Peyer's patch (tissue), 4 donors: ENCODE measurements around the gene WDFY4. TPM values are rescaled to one million over a fixed set of nuclear protein-coding genes. Genes with fewer than 3 reads are reported as not detected.

Experiments
- DNase-seq, 3 donors: peaks; one replicate each; pipeline ENCODE4 v3.0.0-alpha.2; 2017 to 2019
- H3K27ac ChIP-seq, 4 donors: fragments of 200-600 bp; sonication (generic); one replicate each; pipeline ENCODE4 v1.5.1; 2016 to 2019
- H3K27me3 ChIP-seq, 2 donors: fragments of 200-600 bp; sonication (generic); one replicate each; pipeline ENCODE4 v1.5.1; 2019
- H3K36me3 ChIP-seq, 3 donors: fragments of 200-600 bp; sonication (generic); one replicate each; pipeline ENCODE4 v1.5.1; 2016 to 2019
- H3K4me1 ChIP-seq, 4 donors: fragments of 200-600 bp; sonication (generic); one replicate each; pipeline ENCODE4 v1.5.1; 2016 to 2019
- H3K4me3 ChIP-seq, 4 donors: fragments of 200-600 bp; sonication (generic); 1 replicate in 3 of 4; 2 replicates in 1 of 4; pipeline ENCODE4 v1.5.1; 2016 to 2019; ENCODE audit warnings: mild to moderate bottlenecking in 1 of 4
- H3K9me3 ChIP-seq, 4 donors: fragments of 200-600 bp; sonication (generic); one replicate each; pipeline ENCODE4 v1.5.1; 2016 to 2019; ENCODE audit warnings: mild to moderate bottlenecking in 1 of 4
- POLR2A ChIP-seq, 2 donors: fragments of 450-650 bp; IDR thresholded peaks; one replicate each; pipeline ENCODE4 v1.5.1; 2017; ENCODE audit warnings: antibody characterized with exemption in 2 of 2, mild to moderate bottlenecking in 2 of 2, moderate library complexity in 2 of 2
- total RNA-seq, 4 donors: library from RNA; depleted of rRNA; stranded (reverse); fragments of >200 nt; gene quantifications; one replicate each; pipeline ENCODE4 v1.1.0, GENCODE V29; 2016
- TF ChIP-seq, protein P1 (sequence below), 6 experiments: fragments of 450-650 bp in 4 of 6; fragments of 200-600 bp in 2 of 6; sonication (generic) in 1 of 6; IDR thresholded peaks; one replicate each; pipeline ENCODE4 v1.5.1; 2017 to 2019; ENCODE audit warnings: antibody characterized with exemption in 6 of 6, mild to moderate bottlenecking in 3 of 6, moderate library complexity in 1 of 6

The WDFY4 gene
- total RNA-seq, 4 donors from 2014 or later = 0.53 to 102 (median 4.6) TPM

- peaks cover 0 to 18% (median 5%) of the 10 kb centered on the region in 4 donors for H3K4me1 ChIP-seq
- no peaks in the 10 kb centered on the region for H3K36me3 ChIP-seq
- H3K9me3 ChIP-seq = no peaks in the 10 kb centered on the region
- no peaks in the 10 kb centered on the region for H3K27me3 ChIP-seq
- TF ChIP-seq POLR2A (IDR thresholded peaks at IDR 0.05) = no peak
- TF ChIP-seq, protein P1, sequence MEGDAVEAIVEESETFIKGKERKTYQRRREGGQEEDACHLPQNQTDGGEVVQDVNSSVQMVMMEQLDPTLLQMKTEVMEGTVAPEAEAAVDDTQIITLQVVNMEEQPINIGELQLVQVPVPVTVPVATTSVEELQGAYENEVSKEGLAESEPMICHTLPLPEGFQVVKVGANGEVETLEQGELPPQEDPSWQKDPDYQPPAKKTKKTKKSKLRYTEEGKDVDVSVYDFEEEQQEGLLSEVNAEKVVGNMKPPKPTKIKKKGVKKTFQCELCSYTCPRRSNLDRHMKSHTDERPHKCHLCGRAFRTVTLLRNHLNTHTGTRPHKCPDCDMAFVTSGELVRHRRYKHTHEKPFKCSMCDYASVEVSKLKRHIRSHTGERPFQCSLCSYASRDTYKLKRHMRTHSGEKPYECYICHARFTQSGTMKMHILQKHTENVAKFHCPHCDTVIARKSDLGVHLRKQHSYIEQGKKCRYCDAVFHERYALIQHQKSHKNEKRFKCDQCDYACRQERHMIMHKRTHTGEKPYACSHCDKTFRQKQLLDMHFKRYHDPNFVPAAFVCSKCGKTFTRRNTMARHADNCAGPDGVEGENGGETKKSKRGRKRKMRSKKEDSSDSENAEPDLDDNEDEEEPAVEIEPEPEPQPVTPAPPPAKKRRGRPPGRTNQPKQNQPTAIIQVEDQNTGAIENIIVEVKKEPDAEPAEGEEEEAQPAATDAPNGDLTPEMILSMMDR (IDR thresholded peaks at IDR 0.05) = no peak
- H3K4me3 ChIP-seq = no peak overlapping the region
- H3K27ac ChIP-seq = no peak overlapping the region
- DNase-seq = no peak
Observed at GRCh38 chr10:48653347-48653746, 31.3 kb upstream of the WDFY4 start.

DNA sequence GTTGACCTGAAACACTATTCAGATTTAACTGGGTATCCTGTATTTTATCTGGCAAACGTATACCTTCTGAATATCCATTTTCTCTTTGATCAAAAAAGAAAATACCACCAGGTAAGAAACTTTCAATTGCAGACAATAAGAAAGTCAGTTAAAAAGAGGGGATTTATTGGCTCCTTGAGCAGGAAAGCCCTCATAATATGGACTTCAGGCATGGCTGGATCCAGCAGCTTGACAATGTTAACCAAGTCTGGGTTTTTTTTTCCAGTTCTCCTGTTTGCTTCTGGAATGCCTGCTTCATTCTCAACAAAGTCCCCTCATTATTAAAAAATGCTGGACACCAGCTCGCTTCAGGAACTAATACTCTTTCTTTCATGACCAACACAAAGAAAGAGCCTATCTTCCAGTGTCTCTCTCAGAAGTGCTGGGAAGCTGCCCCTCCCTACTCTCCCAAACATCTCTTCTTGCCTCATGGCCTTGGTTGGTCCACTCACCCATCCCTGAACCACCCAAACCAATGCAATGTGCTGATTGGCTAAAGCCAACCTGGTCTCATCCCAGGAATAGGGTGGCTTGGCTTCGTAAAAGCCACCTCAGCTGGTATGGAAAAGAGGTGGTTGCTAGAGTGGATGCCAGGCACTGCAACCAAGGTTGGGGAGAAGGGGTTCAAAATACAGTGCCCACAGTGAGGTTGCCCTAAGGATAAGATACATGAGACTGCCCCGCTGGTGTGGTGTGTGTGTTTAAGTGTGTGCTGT is 30.6 kb upstream of the WDFY4 start:
- H3K27ac ChIP-seq = no peak overlapping the region
- H3K36me3 ChIP-seq = no peaks in the 10 kb centered on the region
- H3K4me1 ChIP-seq = peaks cover 0 to 18% (median 5%) of the 10 kb centered on the region in 4 donors
- DNase-seq = no peak
- H3K9me3 ChIP-seq = no peaks in the 10 kb centered on the region
- no peak overlapping the region for H3K4me3 ChIP-seq
- H3K27me3 ChIP-seq = no peaks in the 10 kb centered on the region
- no peak for TF ChIP-seq POLR2A (IDR thresholded peaks at IDR 0.05)
- TF ChIP-seq, protein P1 (IDR thresholded peaks at IDR 0.05) = no peak

DNA sequence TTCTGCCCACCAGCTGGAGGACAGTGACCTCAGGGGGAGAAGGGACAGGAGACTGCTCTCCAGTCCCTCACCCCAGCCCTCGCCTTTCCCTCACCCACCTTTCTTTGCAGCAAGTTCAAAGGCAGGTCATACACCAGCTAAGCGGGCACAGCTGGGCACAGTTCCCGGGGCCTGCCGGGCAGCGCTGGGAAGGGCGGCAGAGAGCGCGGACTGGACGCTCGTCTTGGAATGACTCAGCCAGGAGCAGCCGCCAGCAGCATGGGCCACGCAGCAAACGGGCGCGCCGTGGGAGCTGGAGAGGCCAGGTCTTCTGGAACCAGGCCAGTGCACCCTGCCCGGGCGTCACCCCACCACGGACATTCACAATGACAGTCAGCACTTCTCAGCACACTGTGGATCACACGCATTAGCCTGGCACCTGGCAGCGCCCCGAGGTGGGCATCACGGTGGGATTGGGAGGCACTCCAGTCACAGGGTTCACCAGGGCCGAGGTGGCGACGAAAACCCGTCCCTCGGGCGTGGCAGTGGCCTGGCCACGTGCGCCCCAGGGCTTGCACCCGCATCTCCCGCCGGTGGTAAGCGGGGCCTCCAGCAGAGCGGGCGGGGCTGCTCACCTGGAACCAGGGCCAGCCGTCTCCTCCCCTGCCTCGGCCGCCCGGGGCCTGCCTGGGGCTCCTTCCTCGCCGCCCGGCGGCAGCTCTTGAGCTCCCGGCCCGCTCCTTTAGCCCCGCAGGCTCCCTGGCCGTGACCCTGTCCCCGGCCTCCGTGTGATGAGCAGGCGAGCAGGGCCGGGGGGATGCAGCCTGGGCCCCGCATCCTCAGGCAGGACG is 29.0 kb upstream of the WDFY4 start:
- DNase-seq = peak in 2 of 3 donors; percentile 85 to 88
- Histone ChIP-seq H3K27ac (peak overlapping the region; percentile 2 to 62 (median 40)), H3K36me3 (no peaks in the 10 kb centered on the region), H3K27me3 (no peaks in the 10 kb centered on the region), H3K4me3 (peak overlapping the region; percentile 42 to 57 (median 51)), H3K4me1 (peaks cover 0 to 18% (median 5%) of the 10 kb centered on the region in 4 donors), H3K9me3 (no peaks in the 10 kb centered on the region)
- no peak for TF ChIP-seq POLR2A (IDR thresholded peaks at IDR 0.05)
- TF ChIP-seq, protein P1 (IDR thresholded peaks at IDR 0.05) = peak in 2 of 6 experiments; percentile 4 to 6

- no peaks in the 10 kb centered on the region for H3K27me3 ChIP-seq
- peak overlapping the region; percentile 42 to 57 (median 51) for H3K4me3 ChIP-seq
- TF ChIP-seq, protein P1 (IDR thresholded peaks at IDR 0.05) = peak; percentile 97 to 100 (median 99)
- TF ChIP-seq POLR2A (IDR thresholded peaks at IDR 0.05) = peak in 1 of 2 donors; percentile 19
- H3K36me3 ChIP-seq = no peaks in the 10 kb centered on the region
- no peaks in the 10 kb centered on the region for H3K9me3 ChIP-seq
- peak; percentile 88 to 95 (median 93) for DNase-seq
- peaks cover 0 to 18% (median 5%) of the 10 kb centered on the region in 4 donors for H3K4me1 ChIP-seq
- peak overlapping the region in 3 of 4 donors; percentile 2 to 62 (median 57) for H3K27ac ChIP-seq
Observed at GRCh38 chr10:48656241-48656913, 28.3 kb upstream of the WDFY4 start.

DNA sequence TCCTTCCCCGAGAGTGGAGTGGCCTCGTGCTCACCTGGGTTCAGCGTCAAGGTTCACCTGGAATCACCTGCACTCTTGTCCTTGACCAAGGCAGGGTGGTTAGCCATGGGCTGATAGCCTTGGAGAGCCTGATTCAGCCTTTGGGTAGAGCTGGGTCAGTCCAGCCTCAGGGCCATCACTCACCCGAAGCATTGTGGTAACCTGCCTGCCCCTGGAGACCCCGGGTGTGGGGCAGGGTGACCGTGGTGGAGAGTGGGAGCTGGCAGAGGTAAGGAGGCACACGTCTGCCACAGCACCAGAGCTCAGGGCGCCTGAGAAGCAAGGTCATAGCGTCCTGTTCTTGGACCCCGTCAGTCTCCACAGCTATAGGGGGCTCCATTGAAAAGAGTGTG is 27.8 kb upstream of the WDFY4 start:
- Histone ChIP-seq H3K27me3 (no peaks in the 10 kb centered on the region), H3K4me1 (peaks cover 0 to 18% (median 5%) of the 10 kb centered on the region in 4 donors), H3K36me3 (no peaks in the 10 kb centered on the region), H3K4me3 (peak overlapping the region in 2 of 4 donors; percentile 45 to 57), H3K9me3 (no peaks in the 10 kb centered on the region), H3K27ac (no peak overlapping the region)
- TF ChIP-seq, protein P1 (IDR thresholded peaks at IDR 0.05) = no peak
- TF ChIP-seq POLR2A (IDR thresholded peaks at IDR 0.05) = no peak
- DNase-seq = no peak
